Measurements from ENCODE around the gene KLF2.
"Not testable (repeated sequence)": the region's sequence is repeated elsewhere in the genome, so short reads cannot be mapped to it uniquely, and the experiment has no call there.

KLF2 gene

GRCh38 chr19:16324384-16325160, at the start of gene KLF2:
Gene KLF2, plus strand, starts transcription at chr19:16324826. Its CDS starts 98 bp downstream, at chr19:16324924.
- DNase-seq, result peak; percentile 83

- no peak for DNase-seq
Measured at GRCh38 chr19:16280306-16280705, 44.3 kb upstream of the KLF2 start.

- DNase-seq, result no peak
Measured at GRCh38 chr19:16281743-16282142, 42.9 kb upstream of the KLF2 start.

GRCh38 chr19:16283210-16284061, 41.2 kb upstream of the KLF2 start:
- peak; percentile 91 for DNase-seq

- DNase-seq, result no peak
Measured at GRCh38 chr19:16284505-16284904, 40.1 kb upstream of the KLF2 start.

GRCh38 chr19:16285079-16285478, 39.5 kb upstream of the KLF2 start:
- not testable (repeated sequence) for DNase-seq

DNA sequence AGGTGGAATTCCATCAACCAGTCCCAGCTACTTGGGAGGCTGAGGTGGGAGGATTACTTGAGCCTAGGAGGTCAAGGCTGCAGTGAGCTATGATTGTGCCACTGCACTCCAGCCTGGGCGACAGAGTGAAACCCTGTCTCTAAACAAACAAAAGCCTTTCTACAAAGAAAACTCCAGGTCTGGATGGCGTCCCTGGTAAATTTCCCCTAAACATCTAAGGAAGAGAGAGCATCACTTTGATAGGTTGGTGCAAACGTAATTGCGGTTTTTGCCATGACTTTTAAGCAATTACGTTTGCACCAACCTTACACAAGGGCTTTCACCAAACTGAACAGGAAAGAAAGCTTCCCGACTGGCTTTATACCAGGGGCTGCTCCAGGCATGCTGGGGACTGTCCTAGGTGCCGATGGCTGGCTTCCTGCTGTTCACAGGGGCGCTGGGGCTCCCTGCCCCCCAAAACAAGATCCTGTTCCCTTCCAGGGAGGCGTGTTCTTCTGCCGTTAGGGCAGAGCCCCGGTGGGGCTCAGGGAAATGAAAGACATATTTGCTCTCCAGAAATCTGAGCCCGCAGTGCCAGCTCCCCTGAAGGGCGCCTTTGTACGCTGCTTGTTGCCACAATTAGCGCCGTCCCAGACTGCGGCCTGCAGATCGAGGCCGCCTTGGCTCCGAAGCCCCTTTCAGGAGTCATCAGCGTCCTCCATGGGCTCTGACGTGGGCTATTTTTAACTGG, 38.7 kb upstream of the KLF2 start:
- DNase-seq, result no peak

- DNase-seq, result no peak
Measured at GRCh38 chr19:16288544-16288943, 36.1 kb upstream of the KLF2 start.

GRCh38 chr19:16289594-16289993, 35.0 kb upstream of the KLF2 start:
- DNase-seq, result no peak

GRCh38 chr19:16290692-16291091, 33.9 kb upstream of the KLF2 start:
- no peak for DNase-seq

DNA sequence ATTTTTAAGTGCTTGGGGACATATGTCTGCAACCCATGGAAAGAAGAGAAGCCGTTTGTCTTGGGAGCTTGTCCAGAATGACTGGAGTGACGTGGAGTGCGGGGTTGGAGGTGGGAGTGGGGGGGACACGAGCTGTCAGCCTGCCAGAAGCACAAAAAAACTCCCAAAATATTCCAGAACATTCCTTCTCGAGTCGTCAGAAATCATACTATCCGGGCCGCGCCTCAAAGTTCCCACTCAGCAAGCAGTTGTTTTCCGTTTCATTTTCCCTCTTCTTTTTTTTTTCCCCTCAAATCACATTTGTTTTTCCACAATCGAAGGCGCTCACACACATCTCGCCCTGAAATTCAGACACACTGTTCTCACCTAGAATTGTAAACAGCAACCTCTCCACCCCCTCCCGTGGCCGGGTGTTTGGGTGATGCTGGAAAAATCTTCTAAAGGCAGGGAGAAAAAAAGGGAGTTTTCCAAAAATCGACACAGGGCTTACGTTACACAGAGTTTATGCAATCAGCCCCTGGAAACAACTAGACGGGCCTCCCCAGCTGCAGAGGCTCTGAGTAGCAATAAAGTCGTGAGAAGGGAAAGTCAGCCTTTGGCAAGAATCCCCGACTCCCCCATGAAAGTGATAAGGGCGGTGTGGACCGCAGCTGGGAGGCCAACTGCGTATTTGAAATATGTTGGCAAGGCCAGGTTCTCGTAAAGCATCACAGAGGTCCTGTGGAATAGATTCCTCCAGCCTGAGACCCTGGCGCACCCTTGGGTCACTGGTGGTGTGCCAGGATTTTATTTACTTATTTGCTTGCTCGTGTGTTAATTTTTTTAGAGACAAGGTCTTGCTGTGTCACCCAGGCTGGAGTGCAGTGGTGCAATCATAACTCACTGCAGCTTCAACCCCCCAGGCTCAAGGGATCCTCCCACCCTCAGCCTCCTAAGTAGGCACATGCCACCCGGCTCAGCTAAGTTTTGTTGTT, 31.2 kb upstream of the KLF2 start:
- DNase-seq, result no peak

DNA sequence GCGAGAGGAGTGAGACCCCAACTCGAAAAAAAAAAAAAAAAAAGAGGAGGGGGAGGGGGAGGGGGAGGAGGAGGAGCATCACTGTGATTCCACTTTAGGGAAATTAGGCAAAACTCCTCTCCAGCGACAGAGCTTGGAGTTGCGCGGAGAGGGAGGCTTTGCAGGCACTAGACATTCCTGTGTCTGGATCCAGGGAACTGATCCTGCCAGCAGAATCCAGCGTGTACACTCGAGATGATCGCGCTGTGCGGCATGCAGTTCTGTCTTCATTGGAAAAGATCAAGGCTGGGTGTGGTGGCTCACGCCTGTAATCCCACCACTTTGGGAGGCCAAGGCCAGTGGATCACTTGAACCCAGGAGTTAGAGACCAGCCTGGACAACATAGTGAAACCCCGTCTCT, 29.6 kb upstream of the KLF2 start:
- no peak for DNase-seq

DNA sequence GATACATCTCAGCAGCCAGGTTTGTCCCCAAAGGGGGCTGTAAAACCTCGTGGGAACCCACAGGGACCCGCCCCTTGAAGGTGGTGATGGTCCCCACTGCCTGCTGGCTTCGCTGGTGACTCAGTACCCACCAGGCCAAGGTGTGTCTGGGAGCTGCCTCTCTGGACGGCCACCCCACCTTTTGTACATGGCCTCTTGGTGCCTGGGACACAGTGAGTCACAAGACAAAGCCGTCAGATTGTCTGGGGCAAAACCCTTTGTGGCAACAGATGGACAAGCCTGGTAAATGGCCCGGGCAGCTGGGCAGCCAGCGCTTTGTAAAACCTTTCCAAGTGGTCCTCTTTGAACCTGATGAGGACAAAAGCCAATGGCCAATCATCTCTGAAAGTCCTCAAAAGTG, 27.9 kb upstream of the KLF2 start:
- no peak for DNase-seq

- DNase-seq, result no peak
Measured at GRCh38 chr19:16297575-16298178, 26.9 kb upstream of the KLF2 start.

- no peak for DNase-seq
Measured at GRCh38 chr19:16298334-16298733, 26.3 kb upstream of the KLF2 start.

DNA sequence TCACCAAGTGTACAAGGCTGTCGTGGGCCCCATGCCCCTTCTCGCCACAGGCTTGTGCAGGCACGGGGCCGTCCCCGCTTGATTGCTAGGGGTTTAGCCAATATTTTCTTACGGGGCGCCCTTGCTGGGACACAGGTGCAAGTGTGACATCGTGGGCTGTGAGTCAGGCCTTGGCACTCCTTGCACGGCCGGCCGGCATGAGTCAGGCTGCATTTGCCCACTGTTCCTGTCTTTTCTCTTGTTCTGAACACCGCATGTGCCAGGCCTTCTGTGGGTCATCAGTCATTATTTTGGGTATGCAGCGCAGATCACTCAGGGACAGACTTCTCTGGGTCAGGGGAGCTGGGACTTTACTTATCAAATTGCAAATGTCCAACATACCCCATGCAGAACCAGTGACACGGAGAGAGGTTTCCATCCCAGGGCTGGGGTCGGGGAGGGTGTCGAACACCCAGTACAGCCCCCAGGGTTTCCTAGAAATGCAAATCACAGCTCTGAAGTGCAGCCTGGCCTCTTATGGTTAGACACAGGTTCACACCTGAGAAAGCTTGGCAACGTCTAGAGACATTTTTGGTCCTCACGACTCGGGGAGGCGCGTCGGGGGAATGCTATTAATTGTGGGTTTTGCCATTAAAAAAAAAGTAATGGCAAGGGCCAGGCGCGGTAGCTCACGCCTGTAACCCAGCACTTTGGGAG, 22.5 kb upstream of the KLF2 start:
- DNase-seq, result no peak

DNA sequence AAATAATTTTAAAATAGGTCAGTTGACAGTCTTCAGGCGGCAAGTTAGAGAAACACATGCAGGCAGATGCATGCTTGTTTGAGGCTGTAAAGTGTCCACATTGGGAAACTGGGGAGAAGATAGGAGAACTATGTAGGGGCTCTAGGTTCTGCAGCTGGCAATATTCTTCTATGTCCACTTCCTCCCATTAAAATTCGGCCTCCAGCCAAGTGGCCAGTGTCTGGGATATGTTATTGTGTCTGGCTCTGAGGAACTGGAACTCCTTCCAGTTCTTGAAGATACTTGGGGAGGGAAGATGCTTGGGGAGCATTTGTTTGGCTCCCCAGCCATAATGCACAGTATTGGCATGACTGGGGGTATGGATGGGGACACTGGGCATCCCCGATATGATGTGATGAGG, 20.9 kb upstream of the KLF2 start:
- no peak for DNase-seq

DNA sequence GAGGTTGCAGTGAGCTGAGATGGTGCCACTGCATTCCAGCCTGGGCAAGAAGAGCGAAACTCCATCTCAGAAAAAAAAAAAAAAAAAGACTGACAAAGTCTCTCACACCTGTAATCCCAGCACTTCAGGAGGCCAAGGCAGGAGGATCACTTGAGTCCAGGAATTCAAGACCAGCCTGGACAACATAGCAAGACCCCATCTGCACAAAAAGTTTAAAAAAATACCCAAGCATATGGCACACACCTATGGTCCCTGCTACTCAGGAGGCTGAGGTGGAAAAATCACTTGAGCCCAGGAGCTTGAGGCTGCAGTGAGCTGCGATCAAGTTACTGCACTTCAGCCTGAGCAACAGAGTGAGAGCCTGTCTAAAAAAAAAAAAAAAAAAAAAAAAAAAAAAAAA, 20.1 kb upstream of the KLF2 start:
- not testable (repeated sequence) for DNase-seq

DNA sequence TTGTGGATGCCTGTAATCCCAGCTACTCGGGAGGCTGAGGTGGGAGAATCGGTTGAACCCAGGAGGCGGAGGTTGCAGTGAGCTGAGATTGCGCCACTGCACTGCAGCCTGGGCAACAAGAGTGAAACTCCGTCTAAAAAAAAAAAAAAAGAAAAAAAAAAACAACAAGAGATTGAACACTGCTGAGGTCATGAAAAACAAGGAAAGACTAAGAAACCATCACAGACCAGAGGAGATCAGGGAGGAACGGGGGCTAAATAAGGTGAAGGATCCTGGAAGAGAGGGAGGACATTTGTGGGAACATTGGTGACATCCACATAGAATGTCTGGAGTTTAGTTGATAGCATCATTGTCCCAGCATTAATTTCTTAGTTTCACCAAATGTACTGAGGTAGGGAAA, 19.6 kb upstream of the KLF2 start:
- DNase-seq, result not testable (repeated sequence)

- DNase-seq, result no peak
Measured at GRCh38 chr19:16306728-16307402, 17.8 kb upstream of the KLF2 start.

DNA sequence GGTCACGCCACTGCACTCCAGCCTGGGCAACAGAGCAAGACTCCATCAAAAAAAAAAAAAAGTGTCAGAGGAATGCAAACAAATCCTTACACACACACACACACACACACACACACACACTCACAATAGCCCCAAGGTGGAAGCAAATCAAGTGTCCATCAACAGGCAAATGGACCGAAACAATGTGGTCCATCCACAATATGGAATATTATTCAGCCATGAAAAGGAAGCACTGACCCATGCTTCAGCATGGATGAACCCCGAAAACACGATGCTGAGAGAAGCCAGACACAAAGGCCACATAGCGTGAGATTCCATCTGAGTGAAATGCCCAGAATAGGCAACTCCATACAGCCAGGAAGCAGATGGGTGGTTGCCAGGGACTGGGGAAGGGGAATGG, 16.5 kb upstream of the KLF2 start:
- no peak for DNase-seq
